WTC11 (cell line): ENCODE data around the gene EYS. TPM values are rescaled to one million over a fixed set of nuclear protein-coding genes. Genes with fewer than 3 reads are reported as not detected.

Experiments used
- ATAC-seq: fragments of 200-7000 bp; cut with Tn5 transposase; 2 replicates; pipeline ENCODE4 v1.10.0; 2021; ENCODE audit warnings: mild to moderate bottlenecking, moderate library complexity
- CTCF ChIA-PET: fragments of 300-600 bp; sonication (Branson Sonifier 250); formaldehyde crosslinking; loops from one replicate; lab custom pipeline; 2021; ENCODE audit warnings: antibody characterized with exemption; lab: Charles Lee
- POLR2A ChIA-PET: fragments of 350-600 bp; sonication (Branson Sonifier 250); formaldehyde crosslinking; loops from one replicate; lab custom pipeline; 2021; ENCODE audit warnings: antibody characterized with exemption; lab: Charles Lee
- DNase-seq: peaks from one replicate; pipeline ENCODE4 v3.0.0; 2021; ENCODE audit warnings: low spot score
- H3K27ac Mint-ChIP-seq: 2 replicates; pipeline ENCODE4 v1.8.0; 2021; ENCODE audit warnings: mixed read lengths
- H3K27me3 Mint-ChIP-seq: 2 replicates; pipeline ENCODE4 v1.8.0; 2021; ENCODE audit warnings: low read depth, mild to moderate bottlenecking, moderate library complexity, mixed read lengths
- H3K36me3 Mint-ChIP-seq: 2 replicates; pipeline ENCODE4 v1.8.0; 2021; ENCODE audit warnings: mixed read lengths
- H3K4me1 Mint-ChIP-seq: 2 replicates; pipeline ENCODE4 v1.8.0; 2022; ENCODE audit warnings: mixed read lengths
- H3K4me3 Mint-ChIP-seq: 2 replicates; pipeline ENCODE4 v1.8.0; 2021; ENCODE audit warnings: mild to moderate bottlenecking, moderate library complexity, mixed read lengths
- H3K9me3 Mint-ChIP-seq: 2 replicates; pipeline ENCODE4 v1.8.0; 2021; ENCODE audit warnings: mixed read lengths
- CREB1 ChIP-seq: sonication (generic); formaldehyde crosslinking; IDR thresholded peaks from 2 replicates; pipeline ENCODE4 v1.8.0; 2023; ENCODE audit warnings: mild to moderate bottlenecking, missing genetic modification reagents
- CREM ChIP-seq: sonication (generic); formaldehyde crosslinking; IDR thresholded peaks from 2 replicates; pipeline ENCODE4 v1.8.1; 2022; ENCODE audit warnings: mild to moderate bottlenecking, missing genetic modification reagents, moderate library complexity
- ESRRA ChIP-seq: sonication (generic); formaldehyde crosslinking; IDR thresholded peaks from 2 replicates; pipeline ENCODE4 v1.8.1; 2022; ENCODE audit warnings: mild to moderate bottlenecking, missing genetic modification reagents, borderline replicate concordance
- ETV6 ChIP-seq: sonication (generic); formaldehyde crosslinking; IDR thresholded peaks from 2 replicates; pipeline ENCODE4 v1.8.1; 2022; ENCODE audit warnings: mild to moderate bottlenecking, missing genetic modification reagents
- FOXJ3 ChIP-seq: sonication (generic); formaldehyde crosslinking; IDR thresholded peaks from 2 replicates; pipeline ENCODE4 v1.9.0; 2021; ENCODE audit warnings: missing genetic modification reagents, mild to moderate bottlenecking, borderline replicate concordance
- HMGA2 ChIP-seq: fragments of 250-450 bp; sonication (Bioruptor Pico); IDR thresholded peaks from 2 replicates; pipeline ENCODE4 v1.4.0; 2021; ENCODE audit warnings: mild to moderate bottlenecking, moderate library complexity
- MXD4 ChIP-seq: fragments of 250-450 bp; sonication (Bioruptor Pico); IDR thresholded peaks from 2 replicates; pipeline ENCODE4 v1.8.0; 2021; ENCODE audit warnings: mild to moderate bottlenecking, moderate library complexity, borderline replicate concordance
- NFATC4 ChIP-seq: fragments of 250-450 bp; sonication (Bioruptor Pico); IDR thresholded peaks from 2 replicates; pipeline ENCODE4 v1.9.0; 2021; ENCODE audit warnings: mild to moderate bottlenecking
- NFYB ChIP-seq: sonication (generic); formaldehyde crosslinking; conservative IDR thresholded peaks from 2 replicates; pipeline ENCODE4 v1.8.0; 2022; ENCODE audit warnings: low read depth, missing genetic modification reagents
- NR1H2 ChIP-seq: sonication (generic); formaldehyde crosslinking; IDR thresholded peaks from 2 replicates; pipeline ENCODE4 v1.9.0; 2021; ENCODE audit warnings: mild to moderate bottlenecking, moderate library complexity, missing genetic modification reagents
- SMAD3 ChIP-seq: sonication (generic); formaldehyde crosslinking; IDR thresholded peaks from 2 replicates; pipeline ENCODE4 v1.8.0; 2022; ENCODE audit warnings: missing genetic modification reagents, mild to moderate bottlenecking, borderline replicate concordance
- SOX15 ChIP-seq: fragments of 250-450 bp; sonication (Bioruptor Pico); IDR thresholded peaks from 2 replicates; pipeline ENCODE4 v1.9.0; 2021; ENCODE audit warnings: mild to moderate bottlenecking
- TP53 ChIP-seq: sonication (generic); formaldehyde crosslinking; IDR thresholded peaks from 2 replicates; pipeline ENCODE4 v1.8.1; 2023; ENCODE audit warnings: mild to moderate bottlenecking, missing genetic modification reagents
- ZNF138 ChIP-seq: sonication (generic); formaldehyde crosslinking; conservative IDR thresholded peaks from 2 replicates; pipeline ENCODE4 v1.8.1; 2022; ENCODE audit warnings: mild to moderate bottlenecking, moderate library complexity, missing genetic modification reagents
- ZNF219 ChIP-seq: sonication (generic); formaldehyde crosslinking; IDR thresholded peaks from 2 replicates; pipeline ENCODE4 v1.8.0; 2023; ENCODE audit warnings: missing genetic modification reagents, mild to moderate bottlenecking, borderline replicate concordance
- ZNF317 ChIP-seq: sonication (generic); formaldehyde crosslinking; IDR thresholded peaks from 2 replicates; pipeline ENCODE4 v1.8.1; 2023; ENCODE audit warnings: low read depth, mild to moderate bottlenecking, moderate library complexity, missing genetic modification reagents, borderline replicate concordance
- total RNA-seq: library from RNA; stranded (reverse); gene quantifications from 3 replicates; pipeline ENCODE4 v1.2.3, GENCODE V29; 2021
- TF ChIP-seq, protein P1 (sequence below): sonication (generic); formaldehyde crosslinking; IDR thresholded peaks from 2 replicates; pipeline ENCODE4 v1.8.0; 2022; ENCODE audit warnings: mild to moderate bottlenecking, missing genetic modification reagents
- TF ChIP-seq, protein P2 (sequence below): sonication (generic); formaldehyde crosslinking; IDR thresholded peaks from 2 replicates; pipeline ENCODE4 v1.8.1; 2023; ENCODE audit warnings: mild to moderate bottlenecking, missing genetic modification reagents, moderate library complexity
- TF ChIP-seq, protein P3 (sequence below): sonication (generic); formaldehyde crosslinking; conservative IDR thresholded peaks from 2 replicates; pipeline ENCODE4 v1.8.1; 2022; ENCODE audit warnings: mild to moderate bottlenecking, missing genetic modification reagents
- TF ChIP-seq, protein P4 (sequence below): sonication (generic); formaldehyde crosslinking; IDR thresholded peaks from 2 replicates; pipeline ENCODE4 v1.8.1; 2022; ENCODE audit warnings: low read depth, mild to moderate bottlenecking, moderate library complexity, missing genetic modification reagents, borderline replicate concordance
- TF ChIP-seq, protein P5 (sequence below): sonication (generic); formaldehyde crosslinking; IDR thresholded peaks from 2 replicates; pipeline ENCODE4 v1.8.1; 2022; ENCODE audit warnings: missing genetic modification reagents, borderline replicate concordance
- TF ChIP-seq, protein P6 (sequence below): sonication (generic); formaldehyde crosslinking; IDR thresholded peaks from 2 replicates; pipeline ENCODE4 v1.8.0; 2022; ENCODE audit warnings: mild to moderate bottlenecking, missing genetic modification reagents
- TF ChIP-seq, protein P7 (sequence below): sonication (generic); formaldehyde crosslinking; IDR thresholded peaks from 2 replicates; pipeline ENCODE4 v1.8.0; 2022; ENCODE audit warnings: mild to moderate bottlenecking, missing genetic modification reagents
- TF ChIP-seq, protein P8 (sequence below): fragments of 250-450 bp; sonication (Bioruptor Pico); IDR thresholded peaks from 2 replicates; pipeline ENCODE4 v1.9.0; 2021; ENCODE audit warnings: mild to moderate bottlenecking
- TF ChIP-seq, protein P9 (sequence below): fragments of 250-450 bp; sonication (Bioruptor Pico); IDR thresholded peaks from 2 replicates; pipeline ENCODE4 v1.9.0; 2021; ENCODE audit warnings: mild to moderate bottlenecking

EYS gene
- total RNA-seq, 1 experiment from 2014 or later: not detected

DNA sequence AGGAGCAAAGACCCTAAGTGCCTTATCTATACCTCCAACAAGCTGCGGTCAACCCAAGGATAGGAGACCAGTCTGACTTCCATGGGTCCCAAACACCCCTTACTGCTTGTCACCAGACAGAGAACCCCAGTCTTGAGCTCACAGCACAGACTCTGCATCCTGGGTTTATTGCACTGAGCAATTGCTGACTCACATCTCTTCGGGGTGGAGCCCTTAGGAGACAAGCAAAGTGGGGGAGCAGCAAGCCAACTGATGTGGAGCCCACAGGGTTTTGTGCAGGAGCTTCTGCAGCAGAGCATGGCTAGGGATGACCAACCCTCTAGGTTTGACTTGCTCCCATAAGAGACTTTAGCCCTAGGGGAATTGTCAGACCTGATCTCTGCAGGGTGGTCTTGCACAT, 38.6 kb upstream of the EYS start:
- Mint-ChIP-seq H3K9me3 (peaks cover 73% of the 10 kb centered on the region), H3K36me3 (peaks cover 42% of the 10 kb centered on the region)
- TF ChIP-seq, protein P1, sequence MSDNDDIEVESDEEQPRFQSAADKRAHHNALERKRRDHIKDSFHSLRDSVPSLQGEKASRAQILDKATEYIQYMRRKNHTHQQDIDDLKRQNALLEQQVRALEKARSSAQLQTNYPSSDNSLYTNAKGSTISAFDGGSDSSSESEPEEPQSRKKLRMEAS (CRISPR knock-in tag): no peak
- TF ChIP-seq NR1H2 (CRISPR knock-in tag): no peak
- TF ChIP-seq, protein P2, sequence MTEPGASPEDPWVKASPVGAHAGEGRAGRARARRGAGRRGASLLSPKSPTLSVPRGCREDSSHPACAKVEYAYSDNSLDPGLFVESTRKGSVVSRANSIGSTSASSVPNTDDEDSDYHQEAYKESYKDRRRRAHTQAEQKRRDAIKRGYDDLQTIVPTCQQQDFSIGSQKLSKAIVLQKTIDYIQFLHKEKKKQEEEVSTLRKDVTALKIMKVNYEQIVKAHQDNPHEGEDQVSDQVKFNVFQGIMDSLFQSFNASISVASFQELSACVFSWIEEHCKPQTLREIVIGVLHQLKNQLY (CRISPR knock-in tag): no peak
- no peak for TF ChIP-seq CREM (CRISPR knock-in tag)
- no peak for TF ChIP-seq CREB1
- TF ChIP-seq, protein P3, sequence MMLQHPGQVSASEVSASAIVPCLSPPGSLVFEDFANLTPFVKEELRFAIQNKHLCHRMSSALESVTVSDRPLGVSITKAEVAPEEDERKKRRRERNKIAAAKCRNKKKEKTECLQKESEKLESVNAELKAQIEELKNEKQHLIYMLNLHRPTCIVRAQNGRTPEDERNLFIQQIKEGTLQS (CRISPR knock-in tag): no peak
- no peak for TF ChIP-seq MXD4 (CRISPR knock-in tag)
- TF ChIP-seq, protein P4, sequence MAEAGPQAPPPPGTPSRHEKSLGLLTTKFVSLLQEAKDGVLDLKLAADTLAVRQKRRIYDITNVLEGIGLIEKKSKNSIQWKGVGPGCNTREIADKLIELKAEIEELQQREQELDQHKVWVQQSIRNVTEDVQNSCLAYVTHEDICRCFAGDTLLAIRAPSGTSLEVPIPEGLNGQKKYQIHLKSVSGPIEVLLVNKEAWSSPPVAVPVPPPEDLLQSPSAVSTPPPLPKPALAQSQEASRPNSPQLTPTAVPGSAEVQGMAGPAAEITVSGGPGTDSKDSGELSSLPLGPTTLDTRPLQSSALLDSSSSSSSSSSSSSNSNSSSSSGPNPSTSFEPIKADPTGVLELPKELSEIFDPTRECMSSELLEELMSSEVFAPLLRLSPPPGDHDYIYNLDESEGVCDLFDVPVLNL (CRISPR knock-in tag): no peak
- no peak for TF ChIP-seq ETV6 (CRISPR knock-in tag)
- TF ChIP-seq, protein P5, sequence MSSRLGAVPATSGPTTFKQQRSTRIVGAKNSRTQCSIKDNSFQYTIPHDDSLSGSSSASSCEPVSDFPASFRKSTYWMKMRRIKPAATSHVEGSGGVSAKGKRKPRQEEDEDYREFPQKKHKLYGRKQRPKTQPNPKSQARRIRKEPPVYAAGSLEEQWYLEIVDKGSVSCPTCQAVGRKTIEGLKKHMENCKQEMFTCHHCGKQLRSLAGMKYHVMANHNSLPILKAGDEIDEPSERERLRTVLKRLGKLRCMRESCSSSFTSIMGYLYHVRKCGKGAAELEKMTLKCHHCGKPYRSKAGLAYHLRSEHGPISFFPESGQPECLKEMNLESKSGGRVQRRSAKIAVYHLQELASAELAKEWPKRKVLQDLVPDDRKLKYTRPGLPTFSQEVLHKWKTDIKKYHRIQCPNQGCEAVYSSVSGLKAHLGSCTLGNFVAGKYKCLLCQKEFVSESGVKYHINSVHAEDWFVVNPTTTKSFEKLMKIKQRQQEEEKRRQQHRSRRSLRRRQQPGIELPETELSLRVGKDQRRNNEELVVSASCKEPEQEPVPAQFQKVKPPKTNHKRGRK (CRISPR knock-in tag): no peak
- TF ChIP-seq NFATC4: no peak
- TF ChIP-seq, protein P6, sequence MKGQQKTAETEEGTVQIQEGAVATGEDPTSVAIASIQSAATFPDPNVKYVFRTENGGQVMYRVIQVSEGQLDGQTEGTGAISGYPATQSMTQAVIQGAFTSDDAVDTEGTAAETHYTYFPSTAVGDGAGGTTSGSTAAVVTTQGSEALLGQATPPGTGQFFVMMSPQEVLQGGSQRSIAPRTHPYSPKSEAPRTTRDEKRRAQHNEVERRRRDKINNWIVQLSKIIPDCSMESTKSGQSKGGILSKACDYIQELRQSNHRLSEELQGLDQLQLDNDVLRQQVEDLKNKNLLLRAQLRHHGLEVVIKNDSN (CRISPR knock-in tag): no peak
- TF ChIP-seq, protein P7, sequence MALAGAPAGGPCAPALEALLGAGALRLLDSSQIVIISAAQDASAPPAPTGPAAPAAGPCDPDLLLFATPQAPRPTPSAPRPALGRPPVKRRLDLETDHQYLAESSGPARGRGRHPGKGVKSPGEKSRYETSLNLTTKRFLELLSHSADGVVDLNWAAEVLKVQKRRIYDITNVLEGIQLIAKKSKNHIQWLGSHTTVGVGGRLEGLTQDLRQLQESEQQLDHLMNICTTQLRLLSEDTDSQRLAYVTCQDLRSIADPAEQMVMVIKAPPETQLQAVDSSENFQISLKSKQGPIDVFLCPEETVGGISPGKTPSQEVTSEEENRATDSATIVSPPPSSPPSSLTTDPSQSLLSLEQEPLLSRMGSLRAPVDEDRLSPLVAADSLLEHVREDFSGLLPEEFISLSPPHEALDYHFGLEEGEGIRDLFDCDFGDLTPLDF: no peak
- TF ChIP-seq ZNF138: no peak
- TF ChIP-seq, all 79 proteins: peak for 0
- no peak overlapping the region for H3K27ac Mint-ChIP-seq
- H3K27me3 Mint-ChIP-seq: 0 out of 2 replicates have a peak, but pooled peaks cover 4% of the 10 kb centered on the region
- ChIA-PET POLR2A (no interaction called here), CTCF (no interaction called here)
- no peaks in the 10 kb centered on the region for H3K4me1 Mint-ChIP-seq
- no peak overlapping the region for H3K4me3 Mint-ChIP-seq
- no peak for DNase-seq
- no peak for ATAC-seq

DNA sequence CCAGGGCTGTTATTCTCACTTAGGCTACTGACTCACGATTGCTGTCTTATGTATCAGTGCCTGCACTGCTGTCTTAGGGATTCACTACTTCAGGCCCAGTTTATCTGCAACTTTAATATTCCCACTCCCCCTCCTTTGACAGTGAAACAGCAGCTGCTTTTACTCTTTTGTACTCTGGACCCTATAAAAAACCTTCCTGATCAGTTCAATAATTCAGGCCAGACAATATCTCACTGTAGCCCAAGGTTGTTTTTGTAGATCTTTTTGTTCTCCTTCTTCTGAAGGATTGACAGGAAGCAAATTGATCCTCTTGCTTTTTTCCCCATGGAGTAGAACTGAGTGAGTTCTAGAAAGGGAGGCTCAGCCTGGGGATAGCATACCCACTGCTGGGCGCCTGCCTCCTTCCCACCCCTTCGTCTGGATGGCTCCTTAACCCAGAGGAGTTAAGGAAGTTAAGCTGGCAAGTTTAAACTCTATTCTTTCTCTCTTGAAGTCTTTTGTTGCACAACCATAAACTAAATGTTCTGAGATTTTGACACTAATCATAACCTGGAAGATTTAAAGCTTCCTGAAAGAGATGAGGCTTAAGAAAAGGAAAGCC, 22.0 kb upstream of the EYS start:
- Mint-ChIP-seq H3K36me3 (peaks cover 25% of the 10 kb centered on the region), H3K27me3 (no peaks in the 10 kb centered on the region; the same call in 1 of the 2 replicates), H3K9me3 (peaks cover 66% of the 10 kb centered on the region), H3K4me3 (no peak overlapping the region), H3K27ac (no peak overlapping the region), H3K4me1 (no peaks in the 10 kb centered on the region)
- CTCF ChIA-PET: no interaction called here
- POLR2A ChIA-PET: no interaction called here
- ATAC-seq: no peak
- TF ChIP-seq FOXJ3 (CRISPR knock-in tag): no peak
- no peak for TF ChIP-seq ESRRA
- TF ChIP-seq, protein P8, sequence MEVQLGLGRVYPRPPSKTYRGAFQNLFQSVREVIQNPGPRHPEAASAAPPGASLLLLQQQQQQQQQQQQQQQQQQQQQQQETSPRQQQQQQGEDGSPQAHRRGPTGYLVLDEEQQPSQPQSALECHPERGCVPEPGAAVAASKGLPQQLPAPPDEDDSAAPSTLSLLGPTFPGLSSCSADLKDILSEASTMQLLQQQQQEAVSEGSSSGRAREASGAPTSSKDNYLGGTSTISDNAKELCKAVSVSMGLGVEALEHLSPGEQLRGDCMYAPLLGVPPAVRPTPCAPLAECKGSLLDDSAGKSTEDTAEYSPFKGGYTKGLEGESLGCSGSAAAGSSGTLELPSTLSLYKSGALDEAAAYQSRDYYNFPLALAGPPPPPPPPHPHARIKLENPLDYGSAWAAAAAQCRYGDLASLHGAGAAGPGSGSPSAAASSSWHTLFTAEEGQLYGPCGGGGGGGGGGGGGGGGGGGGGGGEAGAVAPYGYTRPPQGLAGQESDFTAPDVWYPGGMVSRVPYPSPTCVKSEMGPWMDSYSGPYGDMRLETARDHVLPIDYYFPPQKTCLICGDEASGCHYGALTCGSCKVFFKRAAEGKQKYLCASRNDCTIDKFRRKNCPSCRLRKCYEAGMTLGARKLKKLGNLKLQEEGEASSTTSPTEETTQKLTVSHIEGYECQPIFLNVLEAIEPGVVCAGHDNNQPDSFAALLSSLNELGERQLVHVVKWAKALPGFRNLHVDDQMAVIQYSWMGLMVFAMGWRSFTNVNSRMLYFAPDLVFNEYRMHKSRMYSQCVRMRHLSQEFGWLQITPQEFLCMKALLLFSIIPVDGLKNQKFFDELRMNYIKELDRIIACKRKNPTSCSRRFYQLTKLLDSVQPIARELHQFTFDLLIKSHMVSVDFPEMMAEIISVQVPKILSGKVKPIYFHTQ (CRISPR knock-in tag): no peak
- no peak for TF ChIP-seq ZNF219 (CRISPR knock-in tag)
- no peak for TF ChIP-seq ZNF317 (CRISPR knock-in tag)
- no peak for TF ChIP-seq SMAD3 (CRISPR knock-in tag)
- no peak for TF ChIP-seq TP53
- no peak for TF ChIP-seq CREM (CRISPR knock-in tag)
- TF ChIP-seq NFYB (CRISPR knock-in tag): no peak
- TF ChIP-seq, protein P7: no peak
- TF ChIP-seq, protein P9, sequence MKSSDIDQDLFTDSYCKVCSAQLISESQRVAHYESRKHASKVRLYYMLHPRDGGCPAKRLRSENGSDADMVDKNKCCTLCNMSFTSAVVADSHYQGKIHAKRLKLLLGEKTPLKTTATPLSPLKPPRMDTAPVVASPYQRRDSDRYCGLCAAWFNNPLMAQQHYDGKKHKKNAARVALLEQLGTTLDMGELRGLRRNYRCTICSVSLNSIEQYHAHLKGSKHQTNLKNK (CRISPR knock-in tag): no peak
- TF ChIP-seq HMGA2 (CRISPR knock-in tag): no peak
- no peak for TF ChIP-seq SOX15
- TF ChIP-seq, all 79 proteins: peak for 0
- no peak for DNase-seq
